PC-3 (cell line): ENCODE results near the gene GPRIN1.

ENCODE experiments used
- CTCF ChIP-seq: fragments of 300-600 bp; sonication (generic); conservative IDR thresholded peaks from 2 replicates; pipeline ENCODE4 v1.5.1; 2017; ENCODE audit warnings: antibody characterized with exemption, low read depth, mild to moderate bottlenecking, low read length
- EZH2 ChIP-seq: fragments of 300-600 bp; sonication (generic); IDR thresholded peaks from one replicate; pipeline ENCODE4 v1.6.1; 2017; ENCODE audit warnings: antibody characterized with exemption, mild to moderate bottlenecking, low read length; ENCODE audit not compliant: unreplicated experiment
- EZH2phosphoT487 ChIP-seq: fragments of 300-600 bp; sonication (generic); IDR thresholded peaks from 2 replicates; pipeline ENCODE4 v1.6.1; 2018; ENCODE audit warnings: mild to moderate bottlenecking, antibody characterized with exemption, low read length, borderline replicate concordance

- no peak for TF ChIP-seq CTCF
- no peak for TF ChIP-seq EZH2
- no peak for TF ChIP-seq EZH2phosphoT487
Observed at GRCh38 chr5:176557846-176558245, 52.1 kb downstream of the GPRIN1 start.
